Neutrophil (primary cell): ENCODE measurements around the gene RPL12.

Experiments used
- H3K27ac ChIP-seq: fragments of 200-600 bp; sonication (generic); 2 replicates; pipeline ENCODE4 v1.5.1; 2016; ENCODE audit warnings: mild to moderate bottlenecking, moderate library complexity
- H3K27me3 ChIP-seq: fragments of 200-600 bp; sonication (generic); 2 replicates; pipeline ENCODE4 v1.6.0; 2016; ENCODE audit warnings: mild to moderate bottlenecking
- H3K36me3 ChIP-seq: fragments of 200-600 bp; sonication (generic); 2 replicates; pipeline ENCODE4 v1.5.1; 2017
- H3K4me1 ChIP-seq, 2 experiments: fragments of 200-600 bp in 1 of 2; sonication (generic) in 1 of 2; 1 replicate in 1 of 2; 2 replicates in 1 of 2; pipeline versions ENCODE4 v1.5.1 to v1.6.1; 2013 to 2016; ENCODE audit warnings: low read depth in 1 of 2, low read length in 1 of 2, mild to moderate bottlenecking in 1 of 2, moderate library complexity in 1 of 2; ENCODE audit not compliant: control insufficient read depth in 1 of 2, insufficient read depth in 1 of 2
- H3K4me3 ChIP-seq, 2 experiments: fragments of 200-600 bp in 1 of 2; sonication (generic) in 1 of 2; 1 replicate in 1 of 2; 2 replicates in 1 of 2; pipeline ENCODE4 v1.5.1; 2013 to 2016; ENCODE audit warnings: low read depth in 1 of 2, low read length in 1 of 2, mild to moderate bottlenecking in 1 of 2, moderate library complexity in 1 of 2
- H3K9me3 ChIP-seq: fragments of 200-600 bp; sonication (generic); 2 replicates; pipeline ENCODE4 v1.5.1; 2016
- TF ChIP-seq, protein P1 (sequence below): fragments of 200-600 bp; sonication (generic); IDR thresholded peaks from 2 replicates; pipeline ENCODE4 v1.5.1; 2016; ENCODE audit warnings: antibody characterized with exemption

The RPL12 gene

DNA sequence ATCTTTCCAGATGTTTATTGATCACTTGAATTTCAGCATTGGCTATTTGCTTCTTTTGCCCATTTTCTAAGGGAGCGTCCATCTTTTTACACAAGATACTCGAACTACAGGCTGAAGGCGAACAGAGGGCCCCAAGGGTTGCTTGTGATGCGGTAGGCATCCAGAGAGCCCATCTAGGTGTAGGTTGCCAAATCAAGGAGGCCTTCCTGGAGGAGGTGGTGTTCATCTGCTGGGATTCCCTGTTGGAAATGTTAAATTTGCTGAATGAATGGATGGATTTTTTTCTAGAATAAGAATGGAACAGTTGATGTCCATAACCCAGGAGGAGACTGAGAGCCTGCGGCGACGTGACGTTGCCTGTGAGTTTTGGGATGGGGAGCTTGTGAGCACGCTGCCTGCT is 31.5 kb upstream of the RPL12 start:
- TF ChIP-seq, protein P1, sequence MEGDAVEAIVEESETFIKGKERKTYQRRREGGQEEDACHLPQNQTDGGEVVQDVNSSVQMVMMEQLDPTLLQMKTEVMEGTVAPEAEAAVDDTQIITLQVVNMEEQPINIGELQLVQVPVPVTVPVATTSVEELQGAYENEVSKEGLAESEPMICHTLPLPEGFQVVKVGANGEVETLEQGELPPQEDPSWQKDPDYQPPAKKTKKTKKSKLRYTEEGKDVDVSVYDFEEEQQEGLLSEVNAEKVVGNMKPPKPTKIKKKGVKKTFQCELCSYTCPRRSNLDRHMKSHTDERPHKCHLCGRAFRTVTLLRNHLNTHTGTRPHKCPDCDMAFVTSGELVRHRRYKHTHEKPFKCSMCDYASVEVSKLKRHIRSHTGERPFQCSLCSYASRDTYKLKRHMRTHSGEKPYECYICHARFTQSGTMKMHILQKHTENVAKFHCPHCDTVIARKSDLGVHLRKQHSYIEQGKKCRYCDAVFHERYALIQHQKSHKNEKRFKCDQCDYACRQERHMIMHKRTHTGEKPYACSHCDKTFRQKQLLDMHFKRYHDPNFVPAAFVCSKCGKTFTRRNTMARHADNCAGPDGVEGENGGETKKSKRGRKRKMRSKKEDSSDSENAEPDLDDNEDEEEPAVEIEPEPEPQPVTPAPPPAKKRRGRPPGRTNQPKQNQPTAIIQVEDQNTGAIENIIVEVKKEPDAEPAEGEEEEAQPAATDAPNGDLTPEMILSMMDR = no peak
- H3K9me3 ChIP-seq = peaks cover 5% of the 10 kb centered on the region
- no peaks in the 10 kb centered on the region for H3K4me1 ChIP-seq
- no peaks in the 10 kb centered on the region for H3K27me3 ChIP-seq
- H3K36me3 ChIP-seq = peaks cover 96% of the 10 kb centered on the region
- no peak overlapping the region for H3K4me3 ChIP-seq
- H3K27ac ChIP-seq = no peak overlapping the region

DNA sequence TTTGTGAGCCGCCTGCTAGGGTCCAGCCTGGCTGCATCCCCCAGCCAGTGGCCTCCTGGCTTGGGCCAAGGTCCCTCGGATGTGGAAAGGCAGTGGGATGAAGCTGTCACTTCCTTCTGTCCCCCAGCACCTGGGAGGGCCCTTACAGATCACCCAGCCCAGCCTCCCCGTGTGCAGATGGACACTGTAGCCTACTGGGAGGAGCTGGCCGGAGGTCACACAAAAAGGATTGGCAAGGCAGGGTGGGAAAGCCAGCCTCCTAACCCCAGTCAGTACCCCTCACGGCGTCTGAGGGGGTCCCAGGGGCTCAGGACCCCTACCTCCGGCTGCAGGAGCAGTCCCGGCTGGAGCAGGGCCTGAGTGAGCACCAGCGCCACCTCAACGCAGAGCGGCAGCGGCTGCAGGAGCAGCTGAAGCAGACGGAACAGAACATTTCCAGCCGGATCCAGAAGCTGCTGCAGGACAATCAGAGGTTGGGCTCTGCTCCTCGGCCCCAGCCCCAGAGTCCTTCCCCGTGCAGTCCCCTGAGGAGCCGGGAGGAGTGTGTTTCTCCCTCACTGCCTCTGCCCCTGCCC is 28.4 kb upstream of the RPL12 start:
- H3K9me3 ChIP-seq = peaks cover 5% of the 10 kb centered on the region
- H3K27me3 ChIP-seq = no peaks in the 10 kb centered on the region
- H3K36me3 ChIP-seq = peaks cover 92% of the 10 kb centered on the region
- peaks cover 6% of the 10 kb centered on the region in 2 experiments for H3K4me1 ChIP-seq
- TF ChIP-seq, protein P1 = no peak
- no peak overlapping the region for H3K4me3 ChIP-seq
- no peak overlapping the region for H3K27ac ChIP-seq

DNA sequence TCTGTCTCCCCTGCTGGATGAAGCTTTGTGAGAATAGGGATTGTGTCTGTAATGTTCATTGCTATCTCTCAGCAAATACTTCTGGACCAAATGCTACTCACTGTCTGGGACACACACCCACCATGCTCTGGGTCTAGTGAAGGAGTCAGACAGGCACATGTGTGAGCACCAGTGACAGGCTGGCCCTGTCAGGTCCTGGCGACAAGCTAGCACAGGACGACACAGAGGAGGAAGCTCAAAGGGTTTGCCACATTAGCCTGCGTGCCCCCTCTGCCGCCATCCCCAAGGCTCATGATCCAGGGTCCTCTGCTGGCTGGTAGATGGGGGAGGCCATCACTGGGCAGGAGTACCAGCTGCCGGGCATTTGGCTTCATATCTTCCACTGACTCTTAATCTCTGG is 23.4 kb upstream of the RPL12 start:
- H3K4me1 ChIP-seq = peaks cover 6% of the 10 kb centered on the region in 2 experiments

DNA sequence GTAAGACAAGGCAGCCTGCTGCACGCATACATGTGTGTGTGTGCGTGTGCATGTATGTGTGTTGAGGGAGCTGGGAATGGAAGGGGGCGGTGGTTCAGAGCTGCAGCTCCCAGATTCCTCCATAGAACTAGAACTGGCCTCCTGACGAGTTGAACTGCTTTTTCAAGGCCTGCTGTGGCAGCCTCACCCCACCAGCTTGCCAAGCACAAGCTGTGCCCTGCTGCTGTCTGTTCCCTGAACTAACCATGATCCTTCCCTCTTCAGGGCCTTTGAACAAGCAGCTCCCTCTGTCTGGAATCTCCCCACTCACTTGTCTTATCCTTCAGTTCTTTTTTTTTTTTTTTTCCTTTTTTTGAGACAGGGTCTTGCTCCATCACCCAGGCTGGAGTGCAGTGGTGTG is 22.7 kb upstream of the RPL12 start:
- Histone ChIP-seq H3K27me3 (no peaks in the 10 kb centered on the region), H3K36me3 (peaks cover 83% of the 10 kb centered on the region), H3K4me1 (peaks cover 6% of the 10 kb centered on the region in 2 experiments), H3K9me3 (no peaks in the 10 kb centered on the region), H3K27ac (no peak overlapping the region), H3K4me3 (no peak overlapping the region)
- TF ChIP-seq, protein P1 = no peak

More for the DNA sequence above, 23.4 kb upstream of the RPL12 start:
- Histone ChIP-seq H3K27me3 (no peaks in the 10 kb centered on the region), H3K9me3 (no peaks in the 10 kb centered on the region), H3K4me3 (no peak overlapping the region), H3K36me3 (peaks cover 86% of the 10 kb centered on the region), H3K27ac (no peak overlapping the region)
- TF ChIP-seq, protein P1 = no peak

DNA sequence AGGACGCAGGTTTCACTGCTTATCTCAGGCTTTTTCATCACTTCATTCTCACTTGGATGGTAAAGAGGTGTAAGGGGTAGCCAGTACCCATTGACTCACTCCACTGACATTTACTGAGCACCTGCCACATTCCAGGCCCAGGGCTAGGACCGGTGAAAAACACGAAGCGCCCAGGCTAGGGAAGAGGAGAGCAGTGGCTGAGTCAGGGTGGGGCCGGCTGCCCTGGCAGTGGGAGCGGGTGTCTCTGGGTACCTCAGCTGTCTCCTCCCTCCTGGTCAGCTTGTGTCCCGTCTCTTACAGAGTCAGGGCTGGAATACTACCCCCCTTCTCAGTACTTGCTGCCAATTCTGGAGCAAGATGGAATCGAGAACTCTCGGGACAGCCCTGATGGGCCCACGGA is 22.3 kb upstream of the RPL12 start:
- no peak overlapping the region for H3K27ac ChIP-seq
- no peaks in the 10 kb centered on the region for H3K27me3 ChIP-seq
- peaks cover 6% of the 10 kb centered on the region in 2 experiments for H3K4me1 ChIP-seq
- peaks cover 81% of the 10 kb centered on the region for H3K36me3 ChIP-seq
- H3K9me3 ChIP-seq = no peaks in the 10 kb centered on the region
- H3K4me3 ChIP-seq = no peak overlapping the region
- TF ChIP-seq, protein P1 = no peak
